HG03460 (cell line): ENCODE data around the gene SLC15A1.
A peak's percentile ranks its signal among the peaks of the same experiment; 100 is the strongest.
"Not testable (repeated sequence)": the region's sequence is repeated elsewhere in the genome, so short reads cannot be mapped to it uniquely, and the experiment has no call there.

Experiments used
- ATAC-seq: cut with Tn5 transposase; IDR thresholded peaks from one replicate; pipeline ENCODE4 v1.9.1; 2021; ENCODE audit not compliant: unreplicated experiment

The SLC15A1 gene

GRCh38 chr13:98664510-98664909 is 88.0 kb downstream of the SLC15A1 start:
- ATAC-seq, result no peak

GRCh38 chr13:98664047-98664446 is 88.4 kb downstream of the SLC15A1 start:
- ATAC-seq, result no peak

- ATAC-seq, result no peak
Measured at GRCh38 chr13:98658131-98658530, 94.3 kb downstream of the SLC15A1 start.

GRCh38 chr13:98657506-98658085 is 94.9 kb downstream of the SLC15A1 start:
- ATAC-seq, result no peak

- ATAC-seq, result no peak
Measured at GRCh38 chr13:98656223-98656622, 96.2 kb downstream of the SLC15A1 start.

- peak; percentile 91 for ATAC-seq
Measured at GRCh38 chr13:98653463-98653985, 98.9 kb downstream of the SLC15A1 start.

GRCh38 chr13:98652721-98653462 is 99.6 kb downstream of the SLC15A1 start:
- ATAC-seq, result peak; percentile 31

- no peak for ATAC-seq
Measured at GRCh38 chr13:98652276-98652675, 100.2 kb downstream of the SLC15A1 start.

- ATAC-seq, result no peak
Measured at GRCh38 chr13:98651744-98652143, 100.7 kb downstream of the SLC15A1 start.

GRCh38 chr13:98650396-98651107 is 101.9 kb downstream of the SLC15A1 start:
- ATAC-seq, result no peak

GRCh38 chr13:98649861-98650260 is 102.6 kb downstream of the SLC15A1 start:
- ATAC-seq, result no peak

GRCh38 chr13:98648686-98649085 is 103.8 kb downstream of the SLC15A1 start:
- ATAC-seq, result no peak

GRCh38 chr13:98648141-98648540 is 104.3 kb downstream of the SLC15A1 start:
- no peak for ATAC-seq

- no peak for ATAC-seq
Measured at GRCh38 chr13:98647121-98647520, 105.4 kb downstream of the SLC15A1 start.

- no peak for ATAC-seq
Measured at GRCh38 chr13:98643479-98643878, 109.0 kb downstream of the SLC15A1 start.

- ATAC-seq, result no peak
Measured at GRCh38 chr13:98641075-98641474, 111.4 kb downstream of the SLC15A1 start.

GRCh38 chr13:98639785-98640184 is 112.7 kb downstream of the SLC15A1 start:
- ATAC-seq, result not testable (repeated sequence)

GRCh38 chr13:98638352-98638751 is 114.1 kb downstream of the SLC15A1 start:
- ATAC-seq, result not testable (repeated sequence)
